Right cardiac atrium (tissue), 5 donors: ENCODE results near the gene PPP1R15B. TPM values are rescaled to one million over a fixed set of nuclear protein-coding genes. Genes with fewer than 3 reads are reported as not detected.
A peak's percentile ranks its signal among the peaks of the same experiment; 100 is the strongest.
"Not testable (repeated sequence)": the region's sequence is repeated elsewhere in the genome, so short reads cannot be mapped to it uniquely, and the experiment has no call there.

Experiments
- ATAC-seq, 2 donors: fragments of 200-7000 bp; cut with Tn5 transposase; one replicate each; pipeline versions ENCODE4 v1.8.0 to v1.9.1; 2020; ENCODE audit warnings: moderate library complexity in 2 of 2, mild to moderate bottlenecking in 1 of 2
- DNase-seq, 3 donors: peaks; one replicate each; pipeline ENCODE4 v3.0.0-alpha.2; 2020
- H3K27ac ChIP-seq: one replicate; pipeline ENCODE4 v1.5.1; 2013; ENCODE audit warnings: mild to moderate bottlenecking, low read length, control low read depth, moderate library complexity
- H3K27me3 ChIP-seq: one replicate; pipeline ENCODE4 v1.6.1; 2013; ENCODE audit not compliant: control insufficient read depth, insufficient read depth
- H3K4me1 ChIP-seq: one replicate; pipeline ENCODE4 v1.6.1; 2013; ENCODE audit warnings: low read length; ENCODE audit not compliant: control insufficient read depth, insufficient read depth
- H3K4me3 ChIP-seq: one replicate; pipeline ENCODE4 v1.5.1; 2013; ENCODE audit warnings: low read length, control low read depth
- H3K9me3 ChIP-seq: one replicate; pipeline ENCODE4 v1.6.1; 2013; ENCODE audit warnings: low read length; ENCODE audit not compliant: control insufficient read depth
- WGBS: extraction: QIAGEN DNeasy Blood & Tissue Kit; methylation state at CpG from one replicate; pipeline ENCODE4 v1.1.7; 2013; 5-methylcytosine and 5-hydroxymethylcytosine counted together
- intact Hi-C, 4 donors: fragments of 100-400 bp; cut with DNase I; formaldehyde crosslinking; loops; one replicate each; pipeline versions ENCODE4 v1.11.0 to v1.14.0; 2022 to 2023
- polyA plus RNA-seq: library from polyadenylated mRNA; stranded (reverse); fragments of 200-250 nt; gene quantifications from one replicate; pipeline ENCODE4 v1.2.3, GENCODE V29; 2013
- total RNA-seq, 4 donors: library from RNA; stranded (reverse); fragmentation: NEBNext Ultra II Directional; extraction: Animal tissue kit (Norgen Biotek cat#: 25700); gene quantifications; one replicate each; pipeline ENCODE4 v1.2.1, GENCODE V29; 2021
- donor health status: healthy with polysubstance abuse.
- donor health status: DM: no; HTN: yes; CAD: no.
- donor health status: DM: no; HTN: no; CAD: no.
- donor health status: DM: no; HTN: yes; CAD: no; lungs with severe emphysema.
- donor health status: DM: yes; HTN: yes; CAD: no.

The PPP1R15B gene
- total and polyA plus RNA-seq, 5 donors: 14.2 to 36.3 (median 22.3) TPM

DNA sequence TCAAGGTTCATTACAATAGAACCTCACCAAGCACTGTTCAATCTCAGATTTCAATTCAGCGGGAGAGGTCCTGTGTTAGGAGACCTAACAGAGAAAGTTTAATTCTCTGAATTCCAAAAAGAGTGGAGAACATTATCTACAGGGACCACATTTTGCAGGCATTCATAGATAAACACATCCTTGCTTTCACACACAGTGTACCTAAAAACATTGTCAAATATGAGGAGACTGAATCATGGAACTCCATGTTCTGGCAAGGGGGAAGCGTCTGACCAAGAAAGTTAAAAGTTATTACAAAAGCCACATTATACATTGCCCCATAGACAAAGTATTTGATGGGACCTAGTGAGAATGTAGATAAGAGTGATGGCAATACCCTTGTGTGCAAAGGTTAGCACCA is 21.1 kb upstream of the PPP1R15B start:
- no peaks in the 10 kb centered on the region for H3K9me3 ChIP-seq
- no peak for DNase-seq
- peaks cover 2% of the 10 kb centered on the region for H3K4me1 ChIP-seq
- 91% methylated on average over 2 of the region's 2 CpGs for WGBS
- intact Hi-C loops: loop anchor here in 1 of 4 donors (5.0 kb wide), 1 partner anchor 70 kb away; no protein-coding TSS in a partner anchor
- no peak overlapping the region for H3K4me3 ChIP-seq
- ATAC-seq: no peak
- no peaks in the 10 kb centered on the region for H3K27me3 ChIP-seq
- H3K27ac ChIP-seq: peak overlapping the region; percentile 23

DNA sequence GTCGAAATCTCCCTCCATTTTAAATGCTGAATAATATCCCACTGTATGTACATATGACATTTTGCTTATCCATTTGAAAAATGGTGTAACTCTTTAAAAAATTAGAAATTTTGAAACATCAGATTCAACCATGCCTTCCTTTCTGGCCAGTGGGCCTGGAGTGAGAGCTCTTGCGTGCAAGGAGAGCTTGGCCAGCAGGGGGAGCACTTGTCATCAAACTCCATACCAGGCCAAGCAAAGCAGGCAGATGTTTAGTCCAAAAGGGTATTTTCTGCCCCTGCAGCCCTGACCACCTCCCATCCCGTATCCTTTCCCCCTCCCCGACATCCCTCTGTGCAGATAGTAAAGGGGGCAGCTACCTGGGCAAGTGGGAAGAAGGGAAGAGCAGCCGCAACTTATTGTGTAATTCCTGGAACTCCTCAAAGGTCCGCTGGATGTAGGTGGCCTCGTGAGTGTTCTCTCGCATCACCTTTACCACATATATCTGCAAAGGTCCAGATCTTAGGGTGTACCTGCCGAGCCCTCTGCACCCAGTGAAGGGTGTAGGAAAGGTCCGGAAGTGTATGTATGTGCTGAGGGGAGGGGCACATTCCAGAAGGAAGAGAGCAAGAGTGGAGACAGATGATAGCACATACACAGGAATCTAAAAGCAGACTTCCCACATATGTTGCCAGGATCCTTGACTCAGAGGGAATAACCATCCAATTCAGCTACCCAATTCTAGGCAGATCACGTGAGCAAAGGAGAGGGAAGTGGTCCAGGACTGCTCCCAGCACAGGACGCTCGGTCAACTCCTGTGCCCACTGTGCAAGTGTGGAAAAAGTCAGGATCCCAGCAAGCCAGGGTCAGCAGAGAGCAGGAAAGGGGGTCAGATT is 19.9 kb upstream of the PPP1R15B start:
- DNase-seq (peak; percentile 88 to 95 (median 89)), ATAC-seq (peak; percentile 72)
- intact Hi-C loops: loop anchor here in 1 of 4 donors (5.0 kb wide), 1 partner anchor 71 kb away; no protein-coding TSS in a partner anchor
- H3K9me3 ChIP-seq: no peaks in the 10 kb centered on the region
- H3K4me3 ChIP-seq: no peak overlapping the region
- peak overlapping the region; percentile 1 for H3K27ac ChIP-seq
- no peaks in the 10 kb centered on the region for H3K27me3 ChIP-seq
- H3K4me1 ChIP-seq: peaks cover 2% of the 10 kb centered on the region
- WGBS: 48% methylated on average over 13 of the region's 13 CpGs

DNA sequence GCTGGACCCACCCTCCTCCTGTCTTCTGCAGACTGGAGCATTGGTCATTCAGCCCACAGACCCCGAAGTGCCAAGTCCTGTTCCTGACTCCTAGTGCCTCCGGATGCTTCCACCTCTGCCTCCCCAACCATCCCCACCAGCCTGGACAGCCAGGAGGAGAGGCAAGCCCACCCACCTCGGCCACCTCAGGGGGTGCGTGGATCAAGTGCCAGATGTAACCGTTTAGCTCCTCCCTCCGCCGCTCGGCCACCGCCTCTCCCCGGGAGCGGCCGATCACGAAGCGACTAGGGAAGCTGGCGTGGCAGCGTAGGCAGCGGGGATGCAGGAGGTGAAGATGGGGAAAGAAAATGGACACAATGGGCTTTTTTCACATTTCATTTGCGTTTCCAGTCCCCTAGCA is 18.1 kb upstream of the PPP1R15B start:
- WGBS: 91% methylated on average over 18 of the region's 18 CpGs
- Histone ChIP-seq H3K27me3 (no peaks in the 10 kb centered on the region), H3K4me3 (no peak overlapping the region), H3K27ac (no peak overlapping the region), H3K9me3 (no peaks in the 10 kb centered on the region), H3K4me1 (no peaks in the 10 kb centered on the region)
- no peak for DNase-seq
- intact Hi-C loops: loop anchor here in 1 of 4 donors (5.0 kb wide), 1 partner anchor 73 kb away; no protein-coding TSS in a partner anchor
- ATAC-seq: no peak

- WGBS: 88% methylated on average over 9 of the region's 9 CpGs
- H3K9me3 ChIP-seq: no peaks in the 10 kb centered on the region
- no peak for ATAC-seq
- DNase-seq: no peak
- H3K27ac ChIP-seq: no peak overlapping the region
- H3K4me1 ChIP-seq: no peaks in the 10 kb centered on the region
- no peak overlapping the region for H3K4me3 ChIP-seq
- no peaks in the 10 kb centered on the region for H3K27me3 ChIP-seq
- intact Hi-C loops: no loop called here
Observed at GRCh38 chr1:204426971-204427701, 15.5 kb upstream of the PPP1R15B start.

GRCh38 chr1:204426474-204426873 is 14.9 kb upstream of the PPP1R15B start:
- intact Hi-C loops: no loop called here
- Histone ChIP-seq H3K27ac (no peak overlapping the region), H3K27me3 (no peaks in the 10 kb centered on the region), H3K4me1 (no peaks in the 10 kb centered on the region), H3K4me3 (no peak overlapping the region), H3K9me3 (no peaks in the 10 kb centered on the region)
- no peak for DNase-seq
- no peak for ATAC-seq
- WGBS: 92% methylated on average over 2 of the region's 2 CpGs

GRCh38 chr1:204426035-204426436 is 14.4 kb upstream of the PPP1R15B start:
- DNase-seq (no peak), ATAC-seq (no peak)
- H3K4me1 ChIP-seq: no peaks in the 10 kb centered on the region
- no peak overlapping the region for H3K4me3 ChIP-seq
- WGBS: 87% methylated on average over 5 of the region's 5 CpGs
- intact Hi-C loops: no loop called here
- no peaks in the 10 kb centered on the region for H3K27me3 ChIP-seq
- H3K27ac ChIP-seq: no peak overlapping the region
- H3K9me3 ChIP-seq: no peaks in the 10 kb centered on the region

DNA sequence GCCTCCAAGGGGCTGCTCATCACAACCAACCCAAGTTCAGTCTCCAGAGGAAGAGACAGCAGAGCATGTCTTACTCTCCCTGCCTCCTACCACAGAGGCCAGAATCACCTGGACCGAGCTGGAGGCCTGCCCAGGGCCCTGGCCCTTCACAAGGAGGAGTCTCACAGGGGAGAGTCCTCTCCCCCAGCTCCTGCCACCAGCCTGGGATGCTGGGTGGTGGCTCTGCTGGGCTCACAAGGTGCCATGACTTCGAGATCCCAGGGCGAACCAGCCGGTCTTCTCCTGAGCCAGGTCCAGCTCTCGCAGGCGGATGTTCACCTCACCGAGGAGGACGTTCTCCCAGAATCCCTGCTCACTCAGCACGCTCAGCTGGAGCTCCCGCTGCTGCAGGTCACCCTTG is 13.0 kb upstream of the PPP1R15B start:
- Histone ChIP-seq H3K27me3 (no peaks in the 10 kb centered on the region), H3K27ac (no peak overlapping the region), H3K9me3 (no peaks in the 10 kb centered on the region), H3K4me1 (no peaks in the 10 kb centered on the region), H3K4me3 (no peak overlapping the region)
- ATAC-seq (no peak), DNase-seq (no peak)
- WGBS: 94% methylated on average over 10 of the region's 10 CpGs
- intact Hi-C loops: no loop called here

DNA sequence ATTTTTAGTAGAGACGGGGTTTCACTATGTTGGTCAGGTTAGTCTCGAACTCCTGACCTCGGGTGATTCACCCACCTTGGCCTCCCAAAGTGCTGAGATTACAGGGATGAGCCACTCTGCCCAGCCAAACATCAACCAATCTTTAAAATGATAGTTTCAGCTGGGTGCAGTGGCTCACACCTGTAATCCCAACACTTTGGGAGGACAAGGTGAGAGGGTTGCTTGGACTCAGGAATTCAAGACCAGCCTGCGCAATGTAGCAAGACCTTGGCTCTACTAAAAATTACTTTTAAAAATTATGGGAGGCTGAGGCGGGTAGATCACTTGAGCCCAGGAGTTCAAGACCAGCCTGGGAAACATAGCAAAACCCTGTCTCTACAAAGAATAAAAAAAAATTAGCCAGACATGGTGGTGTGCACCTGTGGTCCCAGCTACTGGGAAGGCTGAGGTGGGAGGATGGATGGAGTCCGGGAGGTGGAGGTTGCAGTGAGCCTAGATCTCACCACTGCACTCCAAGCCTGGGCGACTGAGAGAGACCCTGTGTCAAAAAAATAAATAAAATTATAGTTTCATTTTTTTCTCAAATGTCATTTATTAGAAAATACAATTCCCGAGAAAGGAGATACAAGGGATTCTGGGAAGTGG is 10.6 kb upstream of the PPP1R15B start:
- H3K9me3 ChIP-seq, H3K4me3 ChIP-seq, H3K4me1 ChIP-seq, H3K27ac ChIP-seq, H3K27me3 ChIP-seq, intact Hi-C loops, ATAC-seq, DNase-seq: not testable (repeated sequence)
- 94% methylated on average over 8 of the region's 8 CpGs for WGBS

DNA sequence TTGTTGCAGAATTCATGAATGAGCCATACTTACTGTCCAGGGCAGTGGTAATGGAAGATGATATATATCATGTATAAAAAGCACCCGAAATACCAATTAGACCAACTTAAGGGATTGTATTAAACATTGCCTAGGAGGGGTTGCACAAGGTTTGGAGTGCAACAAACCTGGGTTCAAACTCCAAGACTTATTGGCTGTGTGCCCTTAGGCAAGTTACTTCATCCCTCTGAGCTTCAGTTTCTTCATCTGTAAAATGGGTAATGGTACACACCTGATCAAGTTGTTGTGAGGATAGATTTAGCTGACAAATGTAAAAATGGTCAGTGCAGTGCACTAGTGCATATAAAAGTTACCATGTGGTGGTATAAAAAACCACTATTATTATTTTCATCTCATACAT is 9.8 kb upstream of the PPP1R15B start:
- Histone ChIP-seq H3K4me1 (peaks cover 4% of the 10 kb centered on the region), H3K27ac (no peak overlapping the region), H3K9me3 (no peaks in the 10 kb centered on the region), H3K4me3 (no peak overlapping the region), H3K27me3 (no peaks in the 10 kb centered on the region)
- intact Hi-C loops: no loop called here
- no peak for ATAC-seq
- no peak for DNase-seq
- WGBS: 97% methylated on average over 1 of the region's 1 CpG

- Histone ChIP-seq H3K4me1 (peaks cover 4% of the 10 kb centered on the region), H3K27me3 (no peaks in the 10 kb centered on the region), H3K4me3 (no peak overlapping the region), H3K9me3 (no peaks in the 10 kb centered on the region), H3K27ac (no peak overlapping the region)
- intact Hi-C loops: no loop called here
- 68% methylated on average over 7 of the region's 7 CpGs for WGBS
- ATAC-seq: no peak
- no peak for DNase-seq
Observed at GRCh38 chr1:204420039-204421004, 8.7 kb upstream of the PPP1R15B start.
